Skin epidermis (tissue), 12 donors: Measurements from ENCODE around the gene GADL1.

Source experiments
- H3K27ac ChIP-seq, 21 experiments: fragments of 200-600 bp; sonication (generic) in 11 of 21; one replicate each; pipeline ENCODE4 v1.5.0; 2020; ENCODE audit warnings: mild to moderate bottlenecking in 3 of 21, inconsistent platforms in 2 of 21, moderate library complexity in 2 of 21
- H3K4me3 ChIP-seq, 7 experiments: fragments of 200-600 bp; sonication (generic) in 2 of 7; one replicate each; pipeline ENCODE4 v1.5.0; 2020; ENCODE audit warnings: inconsistent platforms in 2 of 7, mild to moderate bottlenecking in 2 of 7, moderate library complexity in 1 of 7

The GADL1 gene

GRCh38 chr3:30686799-30687198 lies 207.7 kb downstream of the GADL1 start:
- no peak overlapping the region for H3K4me3 ChIP-seq
- peak overlapping the region in 1 of 21 experiments; percentile 34 for H3K27ac ChIP-seq

GRCh38 chr3:30686176-30686575 lies 208.3 kb downstream of the GADL1 start:
- no peak overlapping the region for H3K4me3 ChIP-seq
- peak overlapping the region in 1 of 21 experiments; percentile 34 for H3K27ac ChIP-seq

GRCh38 chr3:30685267-30685667 lies 209.2 kb downstream of the GADL1 start:
- H3K4me3 ChIP-seq, result no peak overlapping the region
- peak overlapping the region in 4 of 21 experiments; percentile 11 to 49 (median 29) for H3K27ac ChIP-seq

GRCh38 chr3:30684356-30684755 lies 210.1 kb downstream of the GADL1 start:
- H3K4me3 ChIP-seq, result no peak overlapping the region
- no peak overlapping the region for H3K27ac ChIP-seq

GRCh38 chr3:30683769-30684168 lies 210.7 kb downstream of the GADL1 start:
- H3K4me3 ChIP-seq, result no peak overlapping the region
- H3K27ac ChIP-seq, result peak overlapping the region in 4 of 21 experiments; percentile 9 to 69 (median 60)

- Histone ChIP-seq H3K4me3 (no peak overlapping the region), H3K27ac (peak overlapping the region in 17 of 21 experiments; percentile 6 to 76 (median 60))
Measured at GRCh38 chr3:30682434-30683155, 211.9 kb downstream of the GADL1 start.

- H3K27ac ChIP-seq, result peak overlapping the region in 18 of 21 experiments; percentile 6 to 76 (median 62)
- no peak overlapping the region for H3K4me3 ChIP-seq
Measured at GRCh38 chr3:30681649-30682211, 212.7 kb downstream of the GADL1 start.

- Histone ChIP-seq H3K4me3 (no peak overlapping the region), H3K27ac (peak overlapping the region in 18 of 21 experiments; percentile 9 to 76 (median 62))
Measured at GRCh38 chr3:30680789-30681648, 213.4 kb downstream of the GADL1 start.

GRCh38 chr3:30679045-30679444 lies 215.4 kb downstream of the GADL1 start:
- peak overlapping the region in 7 of 21 experiments; percentile 4 to 63 (median 25) for H3K27ac ChIP-seq
- no peak overlapping the region for H3K4me3 ChIP-seq

- H3K27ac ChIP-seq, result peak overlapping the region in 1 of 21 experiments; percentile 21
Measured at GRCh38 chr3:30677347-30677685, 217.1 kb downstream of the GADL1 start.

GRCh38 chr3:30676424-30677346 lies 217.8 kb downstream of the GADL1 start:
- Histone ChIP-seq H3K4me3 (no peak overlapping the region), H3K27ac (peak overlapping the region in 1 of 21 experiments; percentile 32)

More at GRCh38 chr3:30677347-30677685, 217.1 kb downstream of the GADL1 start:
- no peak overlapping the region for H3K4me3 ChIP-seq
